ENCODE data around the gene SCFD2.

SCFD2 gene

GRCh38 chr4:53013873-53014775 is 351.7 kb downstream of the SCFD2 start:
- Mint-ChIP-seq H3K9me3 (no peaks in the 10 kb centered on the region), H3K4me1 (peaks cover 81% of the 10 kb centered on the region), H3K27ac (peak overlapping the region; percentile 99 to 100 (median 99)), H3K4me3 (peak overlapping the region in 1 of 3 experiments; percentile 10), H3K27me3 (ENCODE audit: low read depth) (no peaks in the 10 kb centered on the region), H3K36me3 (ENCODE audit: low read depth) (no peaks in the 10 kb centered on the region)
- TF ChIP-seq CTCF (IDR thresholded peaks at IDR 0.05; ENCODE audit: unreplicated experiment in 3 of 3), result no peak

GRCh38 chr4:53012738-53013137 is 353.1 kb downstream of the SCFD2 start:
- TF ChIP-seq CTCF (IDR thresholded peaks at IDR 0.05; ENCODE audit: unreplicated experiment in 3 of 3), result no peak
- peaks cover 87% of the 10 kb centered on the region for H3K4me1 Mint-ChIP-seq
- H3K27me3 Mint-ChIP-seq (ENCODE audit: low read depth), result no peaks in the 10 kb centered on the region
- H3K27ac Mint-ChIP-seq, result peak overlapping the region; percentile 99 to 100 (median 99)
- no peaks in the 10 kb centered on the region for H3K36me3 Mint-ChIP-seq (ENCODE audit: low read depth)
- H3K9me3 Mint-ChIP-seq, result peaks cover 2% of the 10 kb centered on the region
- H3K4me3 Mint-ChIP-seq, result peak overlapping the region; percentile 42 to 56 (median 45)

- H3K36me3 Mint-ChIP-seq (ENCODE audit: low read depth), result no peaks in the 10 kb centered on the region
- H3K4me3 Mint-ChIP-seq, result peak overlapping the region in 1 of 3 experiments; percentile 39
- no peaks in the 10 kb centered on the region for H3K27me3 Mint-ChIP-seq (ENCODE audit: low read depth)
- H3K4me1 Mint-ChIP-seq, result peaks cover 89% of the 10 kb centered on the region
- peaks cover 3% of the 10 kb centered on the region for H3K9me3 Mint-ChIP-seq
- peak overlapping the region; percentile 99 to 100 (median 99) for H3K27ac Mint-ChIP-seq
- TF ChIP-seq CTCF (IDR thresholded peaks at IDR 0.05; ENCODE audit: unreplicated experiment in 3 of 3), result no peak
These were observed 354.5 kb downstream of the SCFD2 start for GRCh38 chr4:53011259-53011905.

- no peaks in the 10 kb centered on the region for H3K36me3 Mint-ChIP-seq (ENCODE audit: low read depth)
- H3K9me3 Mint-ChIP-seq, result peaks cover 3% of the 10 kb centered on the region
- TF ChIP-seq CTCF (IDR thresholded peaks at IDR 0.05; ENCODE audit: unreplicated experiment in 3 of 3), result no peak
- H3K4me1 Mint-ChIP-seq, result peaks cover 90% of the 10 kb centered on the region
- no peaks in the 10 kb centered on the region for H3K27me3 Mint-ChIP-seq (ENCODE audit: low read depth)
- H3K27ac Mint-ChIP-seq, result peak overlapping the region; percentile 99 to 100 (median 99)
- H3K4me3 Mint-ChIP-seq, result peak overlapping the region in 2 of 3 experiments; percentile 27 to 28
These were observed 355.5 kb downstream of the SCFD2 start for GRCh38 chr4:53010318-53010717.

- Mint-ChIP-seq H3K36me3 (ENCODE audit: low read depth) (no peaks in the 10 kb centered on the region), H3K4me1 (peaks cover 89% of the 10 kb centered on the region), H3K4me3 (peak overlapping the region in 1 of 3 experiments; percentile 27), H3K9me3 (peaks cover 3% of the 10 kb centered on the region), H3K27me3 (ENCODE audit: low read depth) (no peaks in the 10 kb centered on the region), H3K27ac (peak overlapping the region; percentile 99 to 100 (median 99))
- no peak for TF ChIP-seq CTCF (IDR thresholded peaks at IDR 0.05; ENCODE audit: unreplicated experiment in 3 of 3)
These were observed 356.0 kb downstream of the SCFD2 start for GRCh38 chr4:53009824-53010223.

Measured in nephron (organoid).